D341Med (cell line): ENCODE measurements around the gene APBA1.

Experiments used
- DNase-seq: peaks from one replicate; pipeline ENCODE4 v3.0.0; 2012; ENCODE audit warnings: low spot score

APBA1 gene

DNA sequence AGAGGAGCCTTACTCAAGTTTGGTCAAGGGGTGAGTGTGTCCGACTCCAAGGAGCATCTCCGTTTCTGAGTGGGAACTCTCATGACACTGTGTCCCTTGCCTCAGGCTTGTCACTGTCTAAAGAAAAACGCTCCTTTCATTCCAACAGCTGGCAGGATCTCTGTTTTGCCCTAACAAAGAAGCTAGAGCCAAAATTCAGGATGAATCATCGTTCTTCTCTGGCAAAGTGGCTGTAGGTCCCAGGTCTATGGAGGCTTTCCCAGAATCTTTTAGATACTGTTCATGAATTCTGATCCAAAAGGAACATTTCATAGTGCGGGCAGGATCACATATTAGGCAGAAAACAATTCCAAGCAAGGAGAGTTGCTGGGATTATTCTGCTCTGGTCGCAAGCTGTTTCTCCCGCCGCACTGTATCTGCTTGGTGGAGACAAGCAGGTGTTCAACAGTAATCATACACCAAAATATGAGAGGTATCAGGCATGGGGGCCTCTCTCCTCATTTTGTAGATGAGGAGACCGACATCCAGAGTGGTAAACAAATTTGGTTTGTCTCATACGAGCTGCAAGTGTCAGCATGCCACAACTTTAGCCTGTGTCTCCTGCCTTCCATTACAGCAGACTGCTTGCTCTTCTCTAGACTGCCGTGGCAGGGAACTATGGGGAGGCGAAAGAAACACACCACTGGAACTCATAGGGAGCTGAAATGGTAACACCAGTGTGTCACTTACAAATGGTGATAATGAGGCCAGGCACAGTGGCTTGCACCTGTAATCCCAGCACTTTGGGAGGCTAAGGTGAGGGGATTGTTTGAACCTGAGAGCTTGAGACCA lies 274.6 kb downstream of the APBA1 start:
- DNase-seq: no peak

DNA sequence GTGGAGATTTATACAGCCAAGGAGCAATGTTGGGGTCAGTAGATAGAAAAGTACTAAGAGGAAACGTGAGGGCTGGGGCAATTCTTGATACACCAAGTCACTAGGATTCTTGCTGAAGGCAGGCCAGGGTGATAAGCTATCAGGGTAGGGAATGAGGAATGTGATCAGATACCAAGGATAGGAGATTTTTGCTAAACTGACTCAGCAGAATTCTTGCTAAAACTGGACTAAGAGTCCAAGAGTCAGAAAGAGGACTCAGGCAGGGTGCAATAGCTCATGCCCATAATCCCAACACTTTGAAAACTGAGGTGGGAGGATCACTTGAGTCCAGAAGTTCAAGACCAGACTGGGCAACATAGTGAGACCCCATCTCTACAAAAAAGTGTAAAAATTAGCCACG lies 275.4 kb downstream of the APBA1 start:
- no peak for DNase-seq

DNA sequence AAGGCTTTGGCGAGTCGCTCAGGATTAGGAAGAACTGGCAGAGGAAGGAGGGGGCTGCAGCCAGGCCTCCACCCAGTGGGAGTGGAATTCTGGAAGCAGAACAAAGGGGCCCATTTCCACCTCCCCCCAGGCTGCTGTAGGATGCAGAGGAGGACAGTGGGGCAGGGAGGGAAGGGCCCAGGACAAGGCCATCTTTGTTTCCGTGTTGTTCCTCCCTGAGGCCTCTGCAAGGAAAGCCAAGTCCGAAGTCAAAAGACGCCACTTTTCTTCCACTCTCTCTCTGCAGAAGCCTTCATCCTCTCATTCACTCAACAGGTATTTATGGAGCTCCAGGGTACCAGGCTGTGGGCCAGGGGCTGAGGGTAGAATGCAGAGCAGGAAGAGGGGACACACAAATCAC lies 276.5 kb downstream of the APBA1 start:
- DNase-seq: no peak

DNA sequence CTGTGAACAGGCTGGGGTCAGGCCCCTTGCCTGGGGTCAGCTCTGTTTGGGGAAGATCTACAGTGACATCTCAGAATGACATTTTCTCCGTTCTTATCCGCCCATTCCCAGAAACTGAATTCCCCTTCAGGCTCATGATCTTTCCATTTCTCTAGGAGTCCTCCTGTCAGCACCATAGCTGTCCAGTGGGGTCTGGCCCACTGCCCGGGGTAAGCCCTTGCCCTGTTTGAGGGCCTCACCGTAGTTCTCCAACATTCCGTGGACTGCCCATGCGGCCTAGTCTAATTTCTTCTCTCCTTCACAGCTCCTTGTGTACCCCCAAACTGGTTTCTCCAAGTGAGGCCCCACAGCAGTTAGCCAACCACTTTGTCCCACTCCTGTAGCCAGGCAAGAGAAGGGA lies 278.7 kb downstream of the APBA1 start:
- no peak for DNase-seq

DNA sequence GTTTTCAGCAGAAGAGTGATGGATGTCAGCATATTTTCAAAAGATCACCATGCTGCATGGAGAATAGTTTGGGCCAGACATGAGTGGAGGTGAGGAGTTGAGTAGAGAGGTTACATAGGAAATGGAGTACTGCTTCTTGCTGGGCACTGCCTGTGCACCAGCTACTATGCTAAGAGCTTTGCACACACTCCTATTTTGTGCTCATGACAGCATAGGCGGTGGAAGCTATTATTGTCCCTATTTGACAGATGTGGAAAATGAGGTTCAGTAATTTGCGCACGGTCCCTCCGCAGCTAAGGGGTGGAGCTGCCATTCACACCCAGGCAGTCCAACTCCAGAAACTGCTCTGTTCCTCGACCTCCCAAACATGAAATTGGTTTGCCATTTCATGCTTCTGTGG lies 279.3 kb downstream of the APBA1 start:
- DNase-seq: no peak

DNA sequence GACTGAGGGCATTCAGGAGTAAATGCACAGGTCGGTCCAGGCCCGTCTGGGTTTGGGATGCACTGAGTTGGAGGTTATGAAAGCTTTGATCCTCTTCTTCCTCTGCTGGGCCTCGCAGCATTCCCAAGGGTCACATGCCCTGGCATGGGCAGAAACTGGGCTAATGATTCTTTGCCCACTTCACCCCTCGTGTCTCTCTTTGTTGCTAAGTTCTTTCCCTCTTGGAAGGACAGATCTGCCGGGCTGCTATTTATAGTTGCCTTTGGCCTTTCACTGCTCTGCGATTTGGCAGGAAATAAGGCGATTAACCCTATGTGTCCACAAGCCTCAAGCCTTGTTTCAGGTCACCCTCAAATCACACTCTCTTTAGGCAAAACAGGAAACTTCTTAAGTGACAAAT lies 280.2 kb downstream of the APBA1 start:
- no peak for DNase-seq

DNA sequence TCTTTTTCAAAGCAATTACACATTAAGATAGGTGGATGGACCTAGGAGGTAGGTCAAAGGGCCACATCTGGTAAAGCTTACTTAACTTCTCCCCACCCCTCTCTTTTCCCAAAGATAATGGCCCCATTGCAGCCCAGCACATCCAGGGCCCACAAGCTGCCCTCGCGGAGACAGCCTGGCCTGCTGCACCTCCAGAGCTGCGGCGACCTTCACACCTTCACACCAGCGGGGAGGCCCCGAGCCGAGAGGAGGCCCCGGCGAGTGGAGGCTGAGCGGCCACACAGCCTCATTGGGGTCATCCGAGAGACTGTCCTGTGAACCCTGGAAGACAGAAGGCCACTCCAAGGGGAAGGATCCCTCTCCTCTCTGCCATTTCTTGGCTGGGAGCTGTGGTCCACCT lies 280.7 kb downstream of the APBA1 start:
- no peak for DNase-seq

DNA sequence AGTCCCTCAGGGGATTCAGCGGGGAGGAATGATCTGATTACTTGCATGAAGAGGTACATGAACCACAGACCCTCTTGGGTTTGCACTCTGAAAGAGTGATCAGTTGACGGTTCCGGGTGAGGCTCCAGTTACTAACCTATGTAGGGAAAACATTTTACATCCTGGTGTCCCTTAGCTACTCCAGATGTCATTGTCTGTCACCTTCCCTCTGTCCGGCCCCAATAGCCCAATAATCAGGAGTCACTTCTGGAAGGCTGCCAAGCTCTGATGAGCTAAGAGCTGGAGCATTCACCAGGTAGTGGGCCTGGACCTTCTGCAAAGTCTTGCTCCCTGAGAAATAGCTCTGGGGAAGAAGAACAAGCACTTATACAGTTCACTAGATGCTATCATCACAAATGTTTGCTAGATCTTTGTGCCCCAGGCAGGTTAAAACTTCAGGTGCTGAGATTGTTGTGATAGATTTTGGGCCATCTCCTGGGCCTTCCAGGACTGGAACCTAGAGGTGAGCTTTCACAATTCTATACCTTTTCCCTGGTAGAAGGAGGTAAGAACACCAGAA lies 282.7 kb downstream of the APBA1 start:
- no peak for DNase-seq

DNA sequence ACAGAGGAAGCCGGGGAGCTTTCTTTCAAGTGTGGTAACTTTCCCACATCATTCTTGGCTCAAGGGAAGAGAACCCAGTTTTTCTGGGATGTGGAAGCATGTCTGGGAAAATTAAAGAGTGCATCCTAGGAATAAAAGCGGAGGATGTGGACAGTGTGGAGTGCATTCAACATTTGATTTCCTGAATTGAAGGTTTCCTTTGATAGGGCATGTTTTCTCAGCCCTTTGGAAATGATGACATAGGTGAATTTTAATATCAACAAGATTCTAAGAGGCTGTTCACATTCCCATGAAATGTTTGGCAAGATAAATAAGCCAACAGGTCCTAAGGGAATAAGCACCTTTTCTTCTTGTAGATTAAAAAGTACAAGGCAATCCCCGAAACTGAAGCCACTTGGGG lies 283.6 kb downstream of the APBA1 start:
- no peak for DNase-seq

DNA sequence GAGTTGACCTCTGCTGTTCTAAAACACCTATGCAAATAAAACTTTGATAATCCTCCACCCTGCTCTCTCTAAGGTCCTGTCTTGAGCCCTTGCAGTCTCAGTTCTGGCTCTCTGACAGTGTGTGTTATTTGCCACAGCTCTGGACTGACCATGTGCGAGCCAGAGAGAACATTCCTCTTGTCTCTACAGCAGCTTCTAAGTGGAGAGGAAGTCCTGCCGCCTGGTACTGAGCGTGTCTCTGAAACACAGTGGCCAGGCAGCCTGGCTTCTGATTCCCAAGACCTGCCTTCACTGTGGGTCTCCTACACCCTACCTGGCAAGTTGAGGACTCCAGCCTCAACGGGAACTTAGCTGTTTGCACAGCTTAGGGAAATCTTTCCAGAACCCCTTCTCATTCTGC lies 285.5 kb downstream of the APBA1 start:
- DNase-seq: no peak

DNA sequence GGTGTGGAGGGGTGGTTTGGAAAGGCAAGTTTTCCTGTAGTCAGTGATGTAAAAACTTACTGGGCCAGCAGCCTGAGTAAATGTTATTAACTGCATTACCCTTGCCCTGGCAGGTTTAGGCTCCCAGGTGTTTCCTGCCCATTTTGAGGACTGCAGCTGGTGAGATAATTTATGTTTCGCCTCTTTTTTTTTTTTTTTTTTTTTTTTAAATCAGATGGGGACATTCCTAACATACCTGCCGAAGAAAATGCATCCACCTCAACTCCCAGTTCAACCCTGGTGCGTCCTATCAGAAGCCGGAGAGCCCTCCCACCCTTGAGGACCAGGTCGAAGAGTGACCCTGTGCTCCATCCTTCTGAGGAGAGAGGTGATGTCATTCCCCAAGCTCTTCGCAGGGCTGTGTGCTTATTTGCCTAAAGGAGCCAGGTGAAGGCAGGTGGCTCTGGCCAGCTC lies 286.6 kb downstream of the APBA1 start:
- no peak for DNase-seq

DNA sequence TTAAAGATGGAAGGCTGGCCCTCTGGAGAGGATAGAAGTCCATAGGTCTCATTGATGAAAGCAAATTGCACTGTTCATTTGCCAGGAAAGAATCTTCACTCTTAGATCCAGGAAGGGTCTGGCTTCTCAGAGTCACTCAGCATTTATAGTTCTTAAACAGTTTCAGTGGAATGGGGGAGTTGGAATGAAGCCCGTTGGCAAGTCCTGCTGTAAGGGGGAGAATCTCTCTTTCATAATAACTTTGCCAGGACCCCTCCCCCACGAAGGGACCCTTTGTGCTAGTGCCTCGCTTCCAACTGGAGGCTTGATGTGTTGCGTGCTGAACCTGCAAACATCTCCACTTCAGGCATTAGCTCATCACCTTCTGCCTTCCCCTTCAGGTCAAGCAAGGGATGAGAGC lies 290.0 kb downstream of the APBA1 start:
- no peak for DNase-seq

DNA sequence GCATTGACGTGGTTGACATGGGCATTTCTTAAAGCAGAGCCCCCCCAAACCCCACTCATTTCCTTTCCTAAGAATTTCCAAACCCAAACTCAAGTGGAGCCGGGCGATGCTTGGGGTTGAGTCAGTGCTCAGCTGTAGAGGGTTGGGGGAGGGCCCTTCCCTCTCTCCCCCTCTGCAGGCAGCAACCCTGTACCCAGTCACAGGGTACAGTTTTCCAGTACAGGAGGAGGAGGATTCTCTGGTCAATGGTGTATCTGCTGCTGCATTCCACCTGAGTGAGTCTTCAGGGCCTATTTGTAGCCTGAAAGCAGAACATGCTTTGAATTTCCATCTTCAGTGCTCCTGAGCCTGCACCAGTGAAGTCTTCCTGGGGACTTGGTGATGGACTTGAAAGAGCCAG lies 291.4 kb downstream of the APBA1 start:
- DNase-seq: no peak

DNA sequence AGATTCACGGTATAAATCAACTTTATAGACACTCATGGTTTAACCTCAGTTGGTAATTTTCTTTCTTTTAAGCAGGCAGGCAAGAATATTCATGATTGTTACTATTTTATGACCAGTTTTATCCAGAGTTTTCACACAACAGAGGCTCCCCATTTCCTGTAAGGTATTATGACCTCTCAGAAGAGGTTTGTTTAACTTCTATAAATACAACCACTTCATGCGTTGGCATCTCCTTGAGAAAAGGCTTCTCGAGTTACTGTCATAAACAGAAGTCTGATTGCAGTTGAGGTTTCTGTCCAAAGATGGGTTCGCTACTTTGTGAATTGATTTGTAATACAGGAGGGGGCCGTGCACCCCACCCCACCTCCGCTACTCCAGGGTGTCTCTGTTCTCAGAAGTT lies 291.9 kb downstream of the APBA1 start:
- DNase-seq: no peak

DNA sequence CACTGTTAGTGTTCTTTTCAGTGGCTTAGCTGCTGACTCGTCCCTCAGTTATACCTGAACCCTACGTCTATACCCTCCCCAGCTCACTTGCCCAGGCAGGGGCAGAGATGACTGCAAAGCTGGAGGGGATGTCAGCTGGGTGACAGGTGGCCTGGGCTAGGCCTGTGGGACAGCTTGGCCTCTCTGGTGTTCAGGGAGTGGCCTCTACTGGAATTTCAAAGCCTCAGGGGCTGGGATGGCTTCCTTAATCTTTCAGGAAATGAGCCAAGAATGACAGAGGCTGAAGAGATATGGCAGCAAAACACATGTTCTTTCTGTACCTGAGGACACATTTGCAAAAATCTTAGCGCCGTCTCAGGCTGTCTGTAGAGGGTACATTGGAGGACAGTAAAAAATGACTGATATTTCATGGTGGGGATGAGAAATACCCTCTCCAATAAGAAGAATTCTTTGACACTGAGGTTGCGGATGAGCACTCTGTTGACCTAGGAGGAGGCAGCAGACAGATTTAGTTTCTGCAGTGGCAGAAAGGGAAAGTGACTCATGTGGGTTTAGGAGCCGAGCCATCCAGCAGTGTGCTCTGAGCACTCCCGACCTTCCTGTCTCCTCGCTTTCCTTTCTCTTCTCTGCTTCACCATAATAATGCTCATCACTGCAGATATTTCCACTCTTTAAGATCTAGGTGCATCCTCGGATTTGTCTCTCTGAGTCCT lies 292.7 kb downstream of the APBA1 start:
- no peak for DNase-seq

DNA sequence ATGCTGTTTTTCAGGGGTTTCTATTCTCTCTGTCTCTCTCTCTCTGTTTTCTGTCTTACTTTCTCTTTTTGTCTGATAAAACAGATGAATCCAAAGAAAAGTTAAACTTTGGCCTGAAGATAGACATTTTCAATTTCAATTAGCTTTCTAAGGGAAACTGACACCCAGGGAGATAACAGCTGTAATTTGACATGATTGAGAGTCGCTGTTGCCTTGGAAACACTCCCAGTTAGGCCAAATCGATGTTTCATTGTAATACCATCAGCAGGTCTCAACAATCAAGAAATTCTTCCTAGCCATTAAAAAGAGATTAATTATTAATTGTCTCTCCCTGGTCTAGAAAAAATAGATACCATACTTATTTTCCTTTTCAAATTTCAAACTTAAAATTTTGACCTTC lies 294.2 kb downstream of the APBA1 start:
- DNase-seq: no peak
